ENCODE results near the gene RABL2B.

RABL2B gene

DNA sequence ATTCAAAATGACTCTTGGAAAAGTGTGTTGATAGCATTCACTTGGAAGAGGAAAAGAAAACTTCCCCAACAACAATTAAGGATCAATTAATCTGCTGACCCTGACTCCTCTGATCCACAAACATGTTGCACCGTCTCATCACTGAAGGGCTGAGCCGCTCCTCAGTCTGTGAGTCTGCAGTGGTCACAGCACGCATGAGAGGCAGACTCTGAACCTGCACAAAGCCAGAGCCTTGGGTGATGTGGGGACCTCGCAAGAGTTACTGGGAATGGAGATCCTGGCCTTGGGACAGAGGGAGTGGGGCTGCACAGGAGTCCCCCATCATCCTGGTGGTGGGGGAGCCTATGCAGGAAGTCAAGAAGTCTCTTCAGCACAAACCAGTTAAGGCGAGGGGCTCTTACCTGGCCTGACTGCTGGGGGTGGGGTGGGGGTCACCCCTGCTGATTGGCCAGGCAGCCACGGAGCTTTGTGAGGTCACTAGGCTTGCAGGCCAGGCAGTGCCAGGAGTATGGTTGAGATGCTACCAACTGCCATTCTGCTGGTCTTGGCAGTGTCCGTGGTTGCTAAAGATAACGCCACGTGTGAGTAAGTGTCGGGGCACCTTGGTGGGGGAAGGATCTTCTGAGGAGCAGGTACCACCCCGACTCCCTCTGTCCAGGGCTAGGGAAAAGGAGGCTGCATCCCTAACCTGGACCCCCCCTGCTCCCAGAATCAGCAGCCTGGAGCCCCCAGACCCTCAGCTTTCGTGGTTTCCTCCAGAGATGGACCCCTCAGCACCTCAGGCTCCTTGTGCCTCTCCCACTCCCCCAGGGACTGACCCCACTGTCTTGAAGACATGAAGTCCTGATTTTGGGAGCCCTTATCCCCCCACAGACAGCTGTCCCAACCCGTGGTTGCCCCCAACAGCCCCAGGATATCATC is 45.4 kb downstream of the RABL2B start, which contains the start of gene ACR:
Gene ACR, plus strand, starts transcription at position 477 of the 921 bp plus-strand sequence. Its CDS starts 32 bp downstream, at position 509.
- DNase-seq = no peak

- DNase-seq = no peak
These were observed 47.8 kb downstream of the RABL2B start for GRCh38 chr22:50735739-50736030.

DNA sequence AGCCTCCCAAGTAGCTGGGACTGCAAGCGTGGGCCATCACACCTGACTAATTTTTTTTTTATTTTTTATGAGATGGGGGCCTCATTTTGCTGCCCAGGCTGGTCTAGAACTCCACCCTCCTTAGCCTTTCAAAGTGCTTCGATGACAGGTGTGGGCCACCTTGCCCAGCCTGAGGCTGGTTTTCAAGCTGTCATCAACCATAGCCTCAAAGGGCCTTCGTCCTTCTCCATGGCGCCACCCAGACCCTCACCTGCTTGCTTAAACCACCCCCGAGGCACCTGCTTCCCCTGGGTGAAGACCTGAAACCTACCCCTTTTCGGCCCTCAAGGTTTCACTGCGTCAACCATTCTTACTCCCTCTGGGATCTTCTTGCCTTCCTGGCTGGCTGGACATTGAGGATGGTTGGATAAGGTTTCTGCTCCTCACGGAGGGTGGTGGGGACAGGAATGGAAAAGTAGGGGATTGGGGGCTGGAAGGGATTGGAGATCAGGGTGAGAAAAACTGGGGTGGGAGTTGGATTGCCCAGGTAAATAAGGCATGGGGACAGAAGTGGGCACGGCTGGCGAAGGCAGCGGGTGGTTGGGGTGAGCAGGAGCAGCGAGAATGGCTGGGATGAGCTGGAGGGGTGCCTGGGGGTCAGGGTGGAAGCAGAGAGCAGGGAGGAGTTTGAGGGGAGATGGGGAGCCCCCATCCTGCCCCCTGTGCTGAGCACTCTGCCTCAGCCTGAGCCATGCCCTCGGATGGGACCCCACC is 48.3 kb downstream of the RABL2B start:
- no peak for DNase-seq

- no peak for DNase-seq
These were observed 49.1 kb downstream of the RABL2B start for GRCh38 chr22:50734343-50734771.

DNA sequence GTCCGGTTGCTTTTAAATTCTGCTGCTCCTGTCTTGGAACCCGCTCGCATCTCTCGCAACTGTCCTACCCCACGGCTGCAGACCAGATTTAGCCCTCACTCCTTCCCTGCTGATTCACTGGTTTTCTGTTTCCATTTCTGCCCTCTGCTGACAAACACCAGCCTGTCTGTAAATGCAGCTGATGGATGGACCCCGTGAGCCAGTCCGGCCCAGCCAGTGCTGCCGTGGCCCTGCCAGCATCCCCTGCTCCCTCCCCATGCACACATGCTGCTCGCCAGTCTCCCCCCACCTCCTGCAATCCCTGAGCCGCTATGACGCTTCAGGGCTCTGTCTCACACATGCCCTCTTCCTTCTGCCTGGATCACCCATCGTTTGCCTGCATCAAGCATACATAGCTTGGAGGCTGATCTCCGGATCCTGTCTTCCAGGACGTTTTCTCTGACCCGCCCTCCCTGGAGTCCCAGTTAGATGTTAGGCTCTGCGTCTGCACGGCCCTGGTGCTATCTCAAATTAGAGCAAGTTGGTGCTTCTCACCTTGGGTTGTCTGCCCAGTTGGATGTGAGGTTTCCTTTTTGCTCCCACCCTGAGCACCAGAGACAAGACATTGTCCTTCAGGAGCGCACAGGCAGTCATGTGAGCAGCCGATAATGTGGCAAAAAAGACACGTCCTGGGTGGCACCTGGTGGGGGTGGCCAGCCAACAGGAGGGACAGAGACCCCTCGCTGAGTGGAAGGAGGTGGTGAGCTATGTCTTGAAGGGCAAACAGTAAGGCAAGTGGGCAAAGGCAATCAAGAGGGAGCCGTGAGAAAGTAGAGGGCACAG is 49.7 kb downstream of the RABL2B start:
- DNase-seq = no peak

DNA sequence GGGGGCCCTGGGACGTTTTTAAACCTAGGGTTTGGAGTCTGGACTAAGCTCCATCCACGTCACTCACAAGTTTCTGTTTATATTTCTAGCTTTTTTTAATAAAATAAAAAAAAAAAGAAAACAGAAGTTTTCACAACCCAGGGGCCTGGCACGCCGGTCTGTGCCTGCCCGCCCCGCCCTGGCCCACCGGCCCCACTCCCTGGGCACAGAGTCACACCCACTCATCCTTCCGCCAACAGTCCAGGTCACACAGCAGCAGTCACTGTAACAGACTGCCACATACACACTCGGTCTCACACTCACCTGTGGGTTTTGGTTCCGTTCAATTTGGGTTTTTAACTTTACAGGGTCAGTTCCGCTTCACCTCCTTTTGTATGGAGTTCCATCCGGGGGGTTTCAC is 50.8 kb downstream of the RABL2B start:
- DNase-seq = no peak

GRCh38 chr22:50731811-50732624 is 51.4 kb downstream of the RABL2B start:
- no peak for DNase-seq

DNA sequence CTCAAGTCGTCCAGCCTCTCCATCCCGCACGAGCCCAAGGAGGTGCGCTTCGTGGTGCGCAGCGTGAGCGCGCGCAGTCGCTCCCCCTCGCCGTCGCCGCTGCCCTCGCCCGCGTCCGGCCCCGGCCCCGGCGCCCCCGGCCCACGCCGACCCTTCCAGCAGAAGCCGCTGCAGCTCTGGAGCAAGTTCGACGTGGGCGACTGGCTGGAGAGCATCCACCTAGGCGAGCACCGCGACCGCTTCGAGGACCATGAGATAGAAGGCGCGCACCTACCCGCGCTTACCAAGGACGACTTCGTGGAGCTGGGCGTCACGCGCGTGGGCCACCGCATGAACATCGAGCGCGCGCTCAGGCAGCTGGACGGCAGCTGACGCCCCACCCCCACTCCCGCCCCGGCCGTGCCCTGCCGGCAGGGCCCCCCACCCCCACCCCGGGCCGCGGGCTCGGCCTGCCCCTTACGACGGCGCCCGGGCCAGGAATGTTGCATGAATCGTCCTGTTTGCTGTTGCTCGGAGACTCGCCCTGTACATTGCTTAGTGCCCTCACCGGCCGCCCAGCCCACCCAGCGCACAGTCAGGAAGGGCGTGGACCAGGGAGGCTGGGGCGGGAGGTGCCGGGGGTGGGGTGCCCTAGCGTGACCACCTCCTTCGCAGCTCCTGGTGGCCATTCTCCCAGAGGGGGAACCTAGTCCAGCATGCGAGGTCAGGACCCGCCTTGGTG is 52.3 kb downstream of the RABL2B start:
- no peak for DNase-seq

DNA sequence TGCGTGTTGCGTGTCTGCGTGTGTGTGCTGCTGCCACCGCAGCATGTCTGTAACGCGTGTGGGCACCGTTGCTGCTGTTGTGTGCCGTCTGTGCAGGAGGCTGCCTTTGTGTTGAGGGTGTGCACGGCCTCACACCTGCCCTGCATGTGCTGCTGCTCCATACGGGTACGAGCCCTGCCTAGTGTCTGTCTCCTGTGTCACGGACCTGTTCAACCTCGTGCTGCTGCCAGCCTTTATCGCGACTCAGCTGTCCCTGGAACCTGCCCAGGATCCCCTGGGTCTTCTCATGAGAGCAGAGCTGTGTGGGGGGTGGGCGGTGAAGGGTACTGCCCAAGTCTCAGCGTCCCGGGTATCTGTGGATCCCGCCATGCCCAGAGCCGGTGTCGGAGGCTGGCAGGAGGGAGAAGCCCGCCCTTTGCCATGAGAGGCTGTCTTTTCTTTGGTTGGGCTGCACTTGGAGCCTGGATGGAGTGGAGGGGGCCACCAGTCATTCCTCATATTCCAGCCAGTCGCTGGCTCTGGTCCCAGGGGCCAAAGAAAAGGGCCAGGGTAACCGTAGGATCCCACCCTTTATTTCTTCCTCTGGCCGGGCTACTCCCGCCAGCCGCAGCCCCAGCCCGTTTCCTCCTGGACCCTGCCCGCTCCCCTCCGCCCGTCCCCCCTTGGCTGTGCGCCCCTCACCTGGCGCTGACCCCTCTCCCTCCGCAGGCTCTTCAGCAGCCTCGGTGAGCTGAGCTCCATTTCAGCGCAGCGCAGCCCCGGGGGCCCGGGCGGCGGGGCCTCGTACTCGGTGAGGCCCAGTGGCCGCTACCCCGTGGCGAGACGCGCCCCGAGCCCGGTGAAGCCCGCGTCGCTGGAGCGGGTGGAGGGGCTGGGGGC is 53.2 kb downstream of the RABL2B start:
- no peak for DNase-seq

- DNase-seq = no peak
These were observed 53.9 kb downstream of the RABL2B start for GRCh38 chr22:50729391-50730012.

- no peak for DNase-seq
These were observed 54.9 kb downstream of the RABL2B start for GRCh38 chr22:50728523-50728931.

DNA sequence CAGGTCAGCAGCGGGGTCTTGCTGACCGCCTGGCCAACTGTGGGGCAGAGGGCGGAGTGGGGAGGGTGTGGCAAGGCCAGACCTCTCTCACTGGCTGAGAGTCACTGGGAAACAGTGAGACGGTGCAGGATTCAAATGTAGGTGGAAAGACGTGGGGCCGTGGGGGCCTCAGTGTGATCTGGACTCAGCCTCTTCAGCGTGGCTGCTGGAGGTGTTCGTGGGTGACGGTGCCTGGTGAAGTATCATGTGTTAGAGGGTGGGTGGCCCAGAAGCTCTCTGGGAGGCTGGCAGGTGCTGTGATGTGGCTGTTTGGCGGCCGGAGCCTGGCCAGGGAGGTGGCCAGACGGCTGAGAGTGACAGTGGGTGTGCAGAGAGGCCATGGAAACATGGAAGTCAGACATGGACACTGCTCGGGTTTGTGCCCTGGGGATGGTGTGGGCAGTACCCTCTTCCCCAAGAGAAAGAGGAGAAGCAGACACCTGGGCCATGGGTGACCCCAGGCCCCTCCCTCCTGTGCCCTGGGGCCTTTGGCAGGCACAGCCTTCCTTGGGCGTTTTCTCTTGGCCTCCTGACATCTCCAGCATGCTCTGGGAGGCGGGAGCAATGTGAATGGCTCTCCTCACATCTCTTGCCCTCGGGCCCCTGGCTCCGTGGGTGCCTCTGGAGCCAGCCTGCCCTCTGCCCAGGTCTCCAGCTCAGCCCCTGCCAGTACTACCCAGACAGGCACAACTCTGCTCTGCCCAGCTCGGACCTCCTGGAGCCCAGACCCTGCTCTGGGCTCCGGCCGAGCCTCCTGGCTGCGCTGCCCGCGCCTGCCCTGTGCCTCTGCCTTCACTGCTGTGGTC is 55.5 kb downstream of the RABL2B start:
- DNase-seq = no peak

- DNase-seq = no peak
These were observed 56.6 kb downstream of the RABL2B start for GRCh38 chr22:50726643-50727340.

GRCh38 chr22:50725597-50725996 is 57.8 kb downstream of the RABL2B start:
- no peak for DNase-seq

GRCh38 chr22:50724616-50725015 is 58.8 kb downstream of the RABL2B start:
- no peak for DNase-seq

DNA sequence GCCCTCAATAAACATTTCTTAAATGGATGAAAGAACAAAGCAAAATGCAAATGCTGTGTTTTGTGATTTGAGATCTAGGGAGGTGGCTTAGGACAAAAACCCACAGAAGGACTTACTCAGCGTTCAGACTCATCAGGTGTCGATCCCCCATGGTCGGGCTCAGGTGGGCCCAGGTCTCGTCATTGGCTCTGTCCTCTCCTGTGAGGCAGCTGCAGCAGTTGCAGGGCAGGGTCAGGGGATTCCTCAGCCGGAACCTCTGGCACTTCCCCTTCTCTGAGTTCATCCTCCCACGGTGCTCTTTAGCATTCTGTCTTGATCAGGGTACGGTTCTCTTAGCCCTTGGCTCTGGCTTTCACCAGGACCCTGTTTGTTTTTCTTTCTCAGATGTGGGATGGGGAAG is 59.4 kb downstream of the RABL2B start:
- DNase-seq = no peak

DNA sequence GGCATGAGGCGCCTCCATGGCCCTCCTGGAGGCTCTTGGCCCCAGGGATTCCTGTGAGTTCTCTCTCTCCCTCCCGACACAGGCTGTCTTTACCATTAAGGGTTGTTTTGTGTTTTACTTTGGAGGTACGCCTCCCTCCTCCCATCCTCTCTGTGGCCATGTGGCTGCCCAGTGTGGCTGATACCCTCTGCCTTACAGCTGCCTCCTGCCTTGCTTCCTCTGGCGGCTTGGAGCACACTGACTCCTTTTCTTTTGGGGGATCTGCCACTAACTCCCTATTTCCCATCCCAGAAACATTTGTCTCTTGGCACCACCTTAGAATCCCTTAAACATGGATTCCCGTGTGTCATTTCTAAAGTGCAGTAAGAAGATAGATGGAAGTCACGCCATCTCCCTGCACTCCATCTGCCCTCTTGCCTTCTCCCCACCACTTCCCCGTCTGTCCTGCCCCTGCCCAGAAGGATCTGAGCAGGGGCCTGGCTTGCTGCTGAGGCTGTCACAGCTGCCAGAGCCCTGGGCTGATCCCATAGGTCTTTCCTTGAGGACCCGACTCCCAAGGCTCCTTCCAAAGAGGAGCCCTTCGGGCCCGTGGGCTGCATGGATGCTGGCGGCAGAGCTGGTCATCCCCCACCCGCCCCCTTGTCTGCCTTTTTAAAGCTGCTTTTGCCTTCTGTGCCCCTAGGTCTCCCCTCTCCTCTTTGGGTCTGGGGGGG is 60.6 kb downstream of the RABL2B start:
- no peak for DNase-seq

Data from NCI-H1417 treated with DMSO at 0.1 percent for 48 hours (cell line).